Astrocyte (in vitro differentiated cells and primary cell): Measurements from ENCODE around the gene DUOX2. TPM values are rescaled to one million over a fixed set of nuclear protein-coding genes. Genes with fewer than 3 reads are reported as not detected.

Experiments
- DNase-seq: peaks from one replicate; pipeline ENCODE4 v3.0.0-alpha.2; 2010; ENCODE audit warnings: low read depth
- FAIRE-seq: peaks from 2 replicates; lab custom pipeline; 2011; peaks lifted over from hg19 to GRCh38; lab: Jason Lieb, UNC
- H2AFZ ChIP-seq: 2 replicates; pipeline ENCODE4 v1.6.0; 2012; ENCODE audit warnings: low read depth, low read length, inconsistent platforms
- H3K27ac ChIP-seq: 2 replicates; pipeline ENCODE4 v1.5.1; 2011; ENCODE audit warnings: low read depth, low read length, inconsistent platforms
- H3K27me3 ChIP-seq: 2 replicates; pipeline ENCODE4 v1.6.0; 2011; ENCODE audit warnings: low read length, inconsistent platforms; ENCODE audit not compliant: insufficient read depth
- H3K36me3 ChIP-seq: 2 replicates; pipeline ENCODE4 v1.5.1; 2011; ENCODE audit warnings: low read length, inconsistent platforms; ENCODE audit not compliant: insufficient read depth
- H3K4me1 ChIP-seq: 2 replicates; pipeline ENCODE4 v1.5.1; 2011; ENCODE audit warnings: low read length, inconsistent platforms; ENCODE audit not compliant: insufficient read depth
- H3K4me2 ChIP-seq: 2 replicates; pipeline ENCODE4 v1.6.0; 2012; ENCODE audit warnings: low read length, inconsistent platforms
- H3K4me3 ChIP-seq: 2 replicates; pipeline ENCODE4 v1.5.1; 2011; ENCODE audit warnings: low read depth, mild to moderate bottlenecking, low read length, inconsistent platforms; ENCODE audit not compliant: insufficient read depth
- H3K79me2 ChIP-seq: 2 replicates; pipeline ENCODE4 v1.6.0; 2012; ENCODE audit warnings: mild to moderate bottlenecking, low read length, inconsistent platforms; ENCODE audit not compliant: insufficient read depth
- H3K9ac ChIP-seq: 2 replicates; pipeline ENCODE4 v1.6.0; 2012; ENCODE audit warnings: mild to moderate bottlenecking, low read length, inconsistent platforms
- H3K9me3 ChIP-seq: 2 replicates; pipeline ENCODE4 v1.5.1; 2012; ENCODE audit warnings: low read depth, mild to moderate bottlenecking, low read length, inconsistent platforms; ENCODE audit not compliant: insufficient read depth
- H4K20me1 ChIP-seq: 2 replicates; pipeline ENCODE4 v1.6.0; 2012; ENCODE audit warnings: low read length, inconsistent platforms; ENCODE audit not compliant: insufficient read depth
- H3K27ac Mint-ChIP-seq: one replicate; pipeline ENCODE4 v1.8.0; 2021; ENCODE audit warnings: mild to moderate bottlenecking, mixed read lengths; ENCODE audit not compliant: unreplicated experiment
- H3K27me3 Mint-ChIP-seq: one replicate; pipeline ENCODE4 v1.8.0; 2021; ENCODE audit warnings: low read depth, mixed read lengths; ENCODE audit not compliant: unreplicated experiment
- H3K36me3 Mint-ChIP-seq: one replicate; pipeline ENCODE4 v1.8.0; 2021; ENCODE audit warnings: low read depth, mixed read lengths; ENCODE audit not compliant: unreplicated experiment
- H3K4me1 Mint-ChIP-seq: one replicate; pipeline ENCODE4 v1.8.0; 2021; ENCODE audit warnings: low read depth, mixed read lengths; ENCODE audit not compliant: unreplicated experiment
- H3K4me3 Mint-ChIP-seq: one replicate; pipeline ENCODE4 v1.8.0; 2021; ENCODE audit warnings: mild to moderate bottlenecking, moderate library complexity, mixed read lengths; ENCODE audit not compliant: unreplicated experiment
- H3K9me3 Mint-ChIP-seq: one replicate; pipeline ENCODE4 v1.8.0; 2021; ENCODE audit warnings: mild to moderate bottlenecking, mixed read lengths; ENCODE audit not compliant: unreplicated experiment
- CTCF ChIP-seq: IDR thresholded peaks from 2 replicates; pipeline ENCODE4 v1.5.1; 2011; ENCODE audit warnings: low read depth, mild to moderate bottlenecking, inconsistent platforms, low read length, moderate library complexity; ENCODE audit not compliant: insufficient read depth
- EZH2 ChIP-seq: IDR thresholded peaks from 2 replicates; pipeline ENCODE4 v1.6.1; 2012; ENCODE audit warnings: mild to moderate bottlenecking, low read length, inconsistent platforms; ENCODE audit not compliant: insufficient read depth
- total RNA-seq: library from RNA; stranded (reverse); gene quantifications from 2 replicates; pipeline ENCODE4 v1.2.1, GENCODE V29; 2021

DUOX2 gene
- total RNA-seq, 1 donor from 2014 or later: 0.14 TPM

- FAIRE-seq (no peak), DNase-seq (no peak)
- Mint-ChIP-seq H3K9me3 (peaks cover 3% of the 10 kb centered on the region), H3K36me3 (no peaks in the 10 kb centered on the region), H3K27ac (no peak overlapping the region), H3K4me1 (no peaks in the 10 kb centered on the region), H3K27me3 (peaks cover 75% of the 10 kb centered on the region), H3K4me3 (no peak overlapping the region)
- TF ChIP-seq CTCF (no peak), EZH2 (no peak)
- Histone ChIP-seq H3K36me3 (no peaks in the 10 kb centered on the region), H3K27me3 (peaks cover 70% of the 10 kb centered on the region), H3K9ac (no peak overlapping the region), H3K27ac (no peak overlapping the region), H2AFZ (no peak overlapping the region), H3K79me2 (no peaks in the 10 kb centered on the region), H4K20me1 (no peaks in the 10 kb centered on the region), H3K9me3 (no peaks in the 10 kb centered on the region), H3K4me2 (no peak overlapping the region), H3K4me3 (no peak overlapping the region), H3K4me1 (no peaks in the 10 kb centered on the region)
Observed at GRCh38 chr15:45131510-45131909, 17.5 kb upstream of the DUOX2 start.

GRCh38 chr15:45130291-45131000, 16.5 kb upstream of the DUOX2 start:
- TF ChIP-seq CTCF (no peak), EZH2 (no peak)
- no peaks in the 10 kb centered on the region for H3K79me2 ChIP-seq
- no peak overlapping the region for H3K27ac Mint-ChIP-seq
- no peaks in the 10 kb centered on the region for H3K36me3 Mint-ChIP-seq
- H3K4me3 Mint-ChIP-seq: no peak overlapping the region
- DNase-seq (no peak), FAIRE-seq (no peak)
- H3K27me3 Mint-ChIP-seq: peaks cover 80% of the 10 kb centered on the region
- H3K36me3 ChIP-seq: no peaks in the 10 kb centered on the region
- no peak overlapping the region for H3K4me3 ChIP-seq
- H3K9ac ChIP-seq: no peak overlapping the region
- H3K9me3 Mint-ChIP-seq: peaks cover 3% of the 10 kb centered on the region
- H3K9me3 ChIP-seq: no peaks in the 10 kb centered on the region
- no peak overlapping the region for H3K4me2 ChIP-seq
- H3K4me1 ChIP-seq: no peaks in the 10 kb centered on the region
- no peak overlapping the region for H2AFZ ChIP-seq
- no peaks in the 10 kb centered on the region for H4K20me1 ChIP-seq
- peaks cover 72% of the 10 kb centered on the region for H3K27me3 ChIP-seq
- H3K27ac ChIP-seq: no peak overlapping the region
- H3K4me1 Mint-ChIP-seq: no peaks in the 10 kb centered on the region

- H3K9me3 ChIP-seq: no peaks in the 10 kb centered on the region
- peaks cover 1% of the 10 kb centered on the region for H3K9me3 Mint-ChIP-seq
- H3K4me3 ChIP-seq: no peak within 1 kb of the TSS
- peak; percentile 73 for TF ChIP-seq EZH2
- TF ChIP-seq CTCF: no peak
- FAIRE-seq: no peak
- no peaks in the 10 kb centered on the region for H4K20me1 ChIP-seq
- H3K4me2 ChIP-seq: peak within 1 kb of the TSS; percentile 53
- peaks cover 75% of the 10 kb centered on the region for H3K27me3 ChIP-seq
- H3K36me3 Mint-ChIP-seq: no peaks in the 10 kb centered on the region
- H3K4me1 Mint-ChIP-seq: no peaks in the 10 kb centered on the region
- H3K9ac ChIP-seq: no peak within 1 kb of the TSS
- no peak for DNase-seq
- H3K27ac Mint-ChIP-seq: no peak within 1 kb of the TSS
- H2AFZ ChIP-seq: no peak within 1 kb of the TSS
- no peaks in the 10 kb centered on the region for H3K79me2 ChIP-seq
- peaks cover 84% of the 10 kb centered on the region for H3K27me3 Mint-ChIP-seq
- H3K36me3 ChIP-seq: no peaks in the 10 kb centered on the region
- H3K4me3 Mint-ChIP-seq: peak within 1 kb of the TSS; percentile 27
- no peak within 1 kb of the TSS for H3K27ac ChIP-seq
- H3K4me1 ChIP-seq: no peaks in the 10 kb centered on the region
Observed at GRCh38 chr15:45129651-45130129, 15.7 kb upstream of the DUOX2 start, which contains the start of the genes DUOX1 and DUOXA1. Gene DUOX1 (plus strand): TSS chr15:45129994. CDS start chr15:45131967, 1,973 bp downstream. Gene DUOXA1 (minus strand): TSS chr15:45129879. CDS start chr15:45123014, 6,865 bp downstream.
